ENCODE data around the gene PLEKHG1. TPM values are rescaled to one million over a fixed set of nuclear protein-coding genes. Genes with fewer than 3 reads are reported as not detected.

The PLEKHG1 gene
- total and polyA plus RNA-seq, 2 experiments from 2014 or later, result 2.3 to 8.5 TPM

- Histone ChIP-seq H3K27me3 (no peaks in the 10 kb centered on the region), H3K9me3 (ENCODE audit: low read depth) (no peaks in the 10 kb centered on the region), H3K27ac (no peak overlapping the region), H3K36me3 (no peaks in the 10 kb centered on the region), H3K4me3 (no peak overlapping the region), H3K4me1 (ENCODE audit: low read depth) (no peaks in the 10 kb centered on the region)
- TF ChIP-seq, protein P1, sequence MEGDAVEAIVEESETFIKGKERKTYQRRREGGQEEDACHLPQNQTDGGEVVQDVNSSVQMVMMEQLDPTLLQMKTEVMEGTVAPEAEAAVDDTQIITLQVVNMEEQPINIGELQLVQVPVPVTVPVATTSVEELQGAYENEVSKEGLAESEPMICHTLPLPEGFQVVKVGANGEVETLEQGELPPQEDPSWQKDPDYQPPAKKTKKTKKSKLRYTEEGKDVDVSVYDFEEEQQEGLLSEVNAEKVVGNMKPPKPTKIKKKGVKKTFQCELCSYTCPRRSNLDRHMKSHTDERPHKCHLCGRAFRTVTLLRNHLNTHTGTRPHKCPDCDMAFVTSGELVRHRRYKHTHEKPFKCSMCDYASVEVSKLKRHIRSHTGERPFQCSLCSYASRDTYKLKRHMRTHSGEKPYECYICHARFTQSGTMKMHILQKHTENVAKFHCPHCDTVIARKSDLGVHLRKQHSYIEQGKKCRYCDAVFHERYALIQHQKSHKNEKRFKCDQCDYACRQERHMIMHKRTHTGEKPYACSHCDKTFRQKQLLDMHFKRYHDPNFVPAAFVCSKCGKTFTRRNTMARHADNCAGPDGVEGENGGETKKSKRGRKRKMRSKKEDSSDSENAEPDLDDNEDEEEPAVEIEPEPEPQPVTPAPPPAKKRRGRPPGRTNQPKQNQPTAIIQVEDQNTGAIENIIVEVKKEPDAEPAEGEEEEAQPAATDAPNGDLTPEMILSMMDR (IDR thresholded peaks at IDR 0.05; ENCODE audit: low read depth, low read length), result no peak
- peak in 1 of 2 donors; percentile 28 for DNase-seq (ENCODE audit: low read depth in 1 of 2, low spot score in 1 of 2)
These were observed 19.2 kb upstream of the PLEKHG1 start for GRCh38 chr6:150580489-150580888.

DNA sequence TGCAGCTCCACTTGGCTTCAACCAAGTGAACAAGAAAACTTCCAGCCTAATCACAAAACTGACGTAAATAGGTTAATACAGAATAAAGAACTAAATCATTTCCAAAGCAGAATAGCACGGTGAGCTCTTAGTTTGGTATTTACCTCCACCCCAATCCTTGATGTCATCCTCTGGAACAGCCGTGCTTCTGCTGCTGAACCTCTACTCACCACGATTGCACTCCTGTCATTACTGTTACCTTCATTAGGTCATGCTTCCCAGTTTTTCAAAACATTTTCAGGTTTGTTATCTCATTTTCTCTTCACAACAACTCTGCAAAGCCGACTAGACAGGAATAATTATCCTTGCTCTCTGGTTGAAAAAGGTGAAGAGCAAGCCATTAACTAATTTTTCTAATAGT is 15.6 kb upstream of the PLEKHG1 start:
- Histone ChIP-seq H3K4me3 (no peak overlapping the region), H3K9me3 (ENCODE audit: low read depth) (no peaks in the 10 kb centered on the region), H3K27ac (no peak overlapping the region), H3K4me1 (ENCODE audit: low read depth) (no peaks in the 10 kb centered on the region), H3K27me3 (no peaks in the 10 kb centered on the region), H3K36me3 (no peaks in the 10 kb centered on the region)
- TF ChIP-seq, protein P1 (IDR thresholded peaks at IDR 0.05; ENCODE audit: low read depth, low read length), result no peak
- DNase-seq (ENCODE audit: low read depth in 1 of 2, low spot score in 1 of 2), result no peak

- no peaks in the 10 kb centered on the region for H3K27me3 ChIP-seq
- no peaks in the 10 kb centered on the region for H3K36me3 ChIP-seq
- TF ChIP-seq, protein P1 (IDR thresholded peaks at IDR 0.05; ENCODE audit: low read depth, low read length), result no peak
- no peak overlapping the region for H3K27ac ChIP-seq
- no peak for DNase-seq (ENCODE audit: low read depth in 1 of 2, low spot score in 1 of 2)
- H3K4me3 ChIP-seq, result no peak overlapping the region
- no peaks in the 10 kb centered on the region for H3K4me1 ChIP-seq (ENCODE audit: low read depth)
- H3K9me3 ChIP-seq (ENCODE audit: low read depth), result no peaks in the 10 kb centered on the region
These were observed 15.1 kb upstream of the PLEKHG1 start for GRCh38 chr6:150584596-150584995.

GRCh38 chr6:150586850-150587359 is 12.8 kb upstream of the PLEKHG1 start:
- H3K9me3 ChIP-seq (ENCODE audit: low read depth), result no peaks in the 10 kb centered on the region
- DNase-seq (ENCODE audit: low read depth in 1 of 2, low spot score in 1 of 2), result no peak
- no peaks in the 10 kb centered on the region for H3K36me3 ChIP-seq
- H3K27me3 ChIP-seq, result peaks cover 4% of the 10 kb centered on the region
- TF ChIP-seq, protein P1 (IDR thresholded peaks at IDR 0.05; ENCODE audit: low read depth, low read length), result no peak
- no peak overlapping the region for H3K27ac ChIP-seq
- no peak overlapping the region for H3K4me3 ChIP-seq
- H3K4me1 ChIP-seq (ENCODE audit: low read depth), result no peaks in the 10 kb centered on the region

DNA sequence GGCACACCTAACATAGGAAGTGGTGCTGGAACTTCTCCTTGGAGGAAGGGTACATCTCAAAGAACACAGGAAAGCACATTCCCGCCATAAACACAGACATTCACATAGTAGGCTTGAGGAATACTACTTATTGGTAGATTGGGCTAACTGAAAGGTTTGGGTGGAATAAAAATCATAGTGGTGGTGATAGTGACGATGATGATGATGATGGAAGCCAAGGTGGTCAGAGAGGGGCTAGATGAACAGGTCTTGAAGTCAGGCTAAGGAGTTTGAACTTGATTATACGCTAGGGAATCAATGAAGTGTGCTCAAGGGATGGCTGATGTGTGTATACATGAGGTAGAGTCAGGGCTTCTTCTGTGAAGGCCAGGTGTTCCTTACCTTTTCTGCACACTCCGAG is 12.0 kb upstream of the PLEKHG1 start:
- DNase-seq (ENCODE audit: low read depth in 1 of 2, low spot score in 1 of 2), result no peak
- TF ChIP-seq, protein P1 (IDR thresholded peaks at IDR 0.05; ENCODE audit: low read depth, low read length), result no peak
- no peak overlapping the region for H3K4me3 ChIP-seq
- H3K27me3 ChIP-seq, result peaks cover 4% of the 10 kb centered on the region
- H3K9me3 ChIP-seq (ENCODE audit: low read depth), result no peaks in the 10 kb centered on the region
- no peak overlapping the region for H3K27ac ChIP-seq
- H3K4me1 ChIP-seq (ENCODE audit: low read depth), result no peaks in the 10 kb centered on the region
- no peaks in the 10 kb centered on the region for H3K36me3 ChIP-seq

All from cardiac muscle cell (in vitro differentiated cells and primary cell).